Measurements from ENCODE around the gene ADAD2. TPM values are rescaled to one million over a fixed set of nuclear protein-coding genes. Genes with fewer than 3 reads are reported as not detected.
A peak's percentile ranks its signal among the peaks of the same experiment; 100 is the strongest.

Gene ADAD2
- total and polyA plus RNA-seq, 12 donors: 0.36 to 5.9 (median 0.85) TPM; not detected in 4

DNA sequence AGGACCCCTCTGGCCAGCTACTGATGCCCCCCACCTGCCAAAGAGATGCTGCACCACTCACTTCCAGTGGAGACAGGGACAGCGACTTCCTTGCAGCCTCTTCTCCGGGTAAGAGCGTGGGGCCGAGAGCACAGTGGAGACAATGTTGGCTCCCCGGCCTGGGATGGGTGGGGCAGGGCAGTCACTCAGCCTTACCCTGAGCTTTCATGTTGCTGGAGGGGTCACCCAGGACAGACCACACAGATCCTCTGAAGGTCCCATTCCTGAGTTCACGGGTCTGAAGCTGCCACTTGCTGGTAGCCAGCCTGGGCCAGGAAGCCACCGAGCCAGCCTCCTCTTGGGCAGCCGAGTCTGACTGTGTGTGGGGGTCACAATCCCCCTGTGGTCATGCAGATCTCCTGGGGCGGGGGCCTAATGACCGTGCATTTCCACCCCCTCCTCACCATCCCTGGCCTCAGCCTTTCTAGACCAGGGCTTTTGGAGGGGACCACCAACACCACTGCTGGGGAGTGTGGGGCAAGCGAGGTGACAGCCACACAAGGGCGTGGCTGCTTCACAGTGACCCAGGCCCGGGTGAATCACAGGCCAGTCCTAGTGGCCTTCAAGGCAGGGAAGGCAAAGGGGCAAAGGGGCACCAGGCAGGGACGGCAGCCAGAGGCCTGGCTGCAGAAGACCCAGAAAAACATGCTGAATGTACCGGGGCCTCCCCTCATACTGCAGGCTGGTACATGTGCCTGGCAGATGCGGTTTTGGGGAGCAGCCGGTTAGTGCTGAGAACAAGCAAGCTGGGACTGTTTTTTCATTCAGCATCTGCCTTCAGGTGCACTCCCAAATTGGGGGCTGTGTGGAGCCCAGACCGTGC is 14.5 kb upstream of the ADAD2 start:
- intact Hi-C loops (cut with DNase I): loop anchor here in 3 of 10 donors (5.0 to 10.0 kb wide), 6 partner anchors 59 to 349 kb away; partner anchors contain the start of genes NECAB2 (in 2 of the 3) and MBTPS1 (in 1 of the 3)
- peak overlapping the region; percentile 18 to 91 (median 84) for H3K27ac ChIP-seq
- H3K36me3 ChIP-seq: peaks cover 0 to 40% (median 29%) of the 10 kb centered on the region in 9 donors
- TF ChIP-seq CTCF (IDR thresholded peaks at IDR 0.05): no peak
- no peaks in the 10 kb centered on the region for H3K9me3 ChIP-seq
- DNase-seq (no peak), ATAC-seq (peak in 7 of 8 donors; percentile 13 to 45 (median 36))
- WGBS, 2 donors: 55 to 65% methylated on average over 18 of the region's 18 CpGs
- H3K4me1 ChIP-seq: peaks cover 30 to 61% (median 43%) of the 10 kb centered on the region in 9 donors
- peak overlapping the region in 1 of 10 donors; percentile 7 for H3K4me3 ChIP-seq
- no peaks in the 10 kb centered on the region for H3K27me3 ChIP-seq

- 35 to 46% methylated on average over 9 of the region's 9 CpGs for WGBS, 2 donors
- Histone ChIP-seq H3K27me3 (no peaks in the 10 kb centered on the region), H3K9me3 (no peaks in the 10 kb centered on the region), H3K36me3 (peaks cover 0 to 53% (median 41%) of the 10 kb centered on the region in 9 donors), H3K4me3 (no peak overlapping the region), H3K27ac (peak overlapping the region; percentile 54 to 91 (median 84)), H3K4me1 (peaks cover 30 to 69% (median 43%) of the 10 kb centered on the region in 9 donors)
- TF ChIP-seq CTCF (IDR thresholded peaks at IDR 0.05): no peak
- DNase-seq (no peak), ATAC-seq (peak in 2 of 8 donors; percentile 28 to 40)
- intact Hi-C loops (cut with DNase I): loop anchor here in 3 of 10 donors (5.0 to 10.0 kb wide), 6 partner anchors 60 to 350 kb away; partner anchors contain the start of genes NECAB2 (in 2 of the 3) and MBTPS1 (in 1 of the 3)
Observed at GRCh38 chr16:84177741-84178073, 13.2 kb upstream of the ADAD2 start.

GRCh38 chr16:84178146-84178765 is 12.7 kb upstream of the ADAD2 start:
- WGBS, 2 donors: 79 to 80% methylated on average over 15 of the region's 15 CpGs

More at GRCh38 chr16:84178146-84178765, 12.7 kb upstream of the ADAD2 start:
- Histone ChIP-seq H3K36me3 (peaks cover 0 to 58% (median 43%) of the 10 kb centered on the region in 9 donors), H3K4me1 (peaks cover 30 to 74% (median 43%) of the 10 kb centered on the region in 9 donors), H3K27me3 (no peaks in the 10 kb centered on the region), H3K9me3 (no peaks in the 10 kb centered on the region), H3K4me3 (no peak overlapping the region), H3K27ac (peak overlapping the region in 8 of 10 donors; percentile 62 to 91 (median 87))
- DNase-seq: no peak
- no peak for TF ChIP-seq CTCF (IDR thresholded peaks at IDR 0.05)
- peak in 2 of 8 donors; percentile 8 for ATAC-seq
- intact Hi-C loops (cut with DNase I): loop anchor here in 3 of 10 donors (5.0 to 10.0 kb wide), 6 partner anchors 61 to 351 kb away; partner anchors contain the start of genes NECAB2 (in 2 of the 3) and MBTPS1 (in 1 of the 3)

Measured in heart right ventricle (tissue), 16 donors.